ENCODE results near the gene CASK.

DNA sequence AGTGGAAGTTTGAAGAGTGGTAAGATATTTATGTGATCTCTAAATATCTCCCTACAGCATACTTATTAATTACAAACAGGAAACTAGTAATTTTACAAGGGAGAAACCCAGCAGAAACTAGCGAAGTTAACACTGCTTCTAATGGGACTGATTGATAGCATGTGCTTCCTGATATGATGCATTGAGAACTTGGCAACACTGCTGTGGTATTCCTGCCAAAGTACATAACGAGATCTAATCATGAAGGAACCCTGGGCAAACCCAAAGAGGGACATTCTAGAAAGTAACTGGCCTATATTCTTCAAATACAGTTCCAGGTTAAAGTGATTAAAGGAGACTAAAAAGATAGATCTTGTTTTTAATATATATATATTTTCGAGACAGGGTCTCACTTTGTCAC, 239.2 kb downstream of the CASK start:
- TF ChIP-seq, protein P1, sequence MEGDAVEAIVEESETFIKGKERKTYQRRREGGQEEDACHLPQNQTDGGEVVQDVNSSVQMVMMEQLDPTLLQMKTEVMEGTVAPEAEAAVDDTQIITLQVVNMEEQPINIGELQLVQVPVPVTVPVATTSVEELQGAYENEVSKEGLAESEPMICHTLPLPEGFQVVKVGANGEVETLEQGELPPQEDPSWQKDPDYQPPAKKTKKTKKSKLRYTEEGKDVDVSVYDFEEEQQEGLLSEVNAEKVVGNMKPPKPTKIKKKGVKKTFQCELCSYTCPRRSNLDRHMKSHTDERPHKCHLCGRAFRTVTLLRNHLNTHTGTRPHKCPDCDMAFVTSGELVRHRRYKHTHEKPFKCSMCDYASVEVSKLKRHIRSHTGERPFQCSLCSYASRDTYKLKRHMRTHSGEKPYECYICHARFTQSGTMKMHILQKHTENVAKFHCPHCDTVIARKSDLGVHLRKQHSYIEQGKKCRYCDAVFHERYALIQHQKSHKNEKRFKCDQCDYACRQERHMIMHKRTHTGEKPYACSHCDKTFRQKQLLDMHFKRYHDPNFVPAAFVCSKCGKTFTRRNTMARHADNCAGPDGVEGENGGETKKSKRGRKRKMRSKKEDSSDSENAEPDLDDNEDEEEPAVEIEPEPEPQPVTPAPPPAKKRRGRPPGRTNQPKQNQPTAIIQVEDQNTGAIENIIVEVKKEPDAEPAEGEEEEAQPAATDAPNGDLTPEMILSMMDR (IDR thresholded peaks at IDR 0.05; ENCODE audit: low read depth, low read length, poor library complexity, severe bottlenecking): no peak
- TF ChIP-seq EZH2phosphoT487 (IDR thresholded peaks at IDR 0.05; ENCODE audit: borderline replicate concordance, low read length): no peak
